Measurements from ENCODE around the gene CLEC2B. TPM values are rescaled to one million over a fixed set of nuclear protein-coding genes. Genes with fewer than 3 reads are reported as not detected.

Gene CLEC2B
- total RNA-seq, result 2.3 and 4.8 TPM in 2 replicates

GRCh38 chr12:9869307-9870161 is at the start of gene CLEC2B:
Gene CLEC2B (minus strand): TSS chr12:9869354.

GRCh38 chr12:9881246-9881645 is 12.1 kb upstream of the CLEC2B start, which contains the start of gene KLRF2:
Gene KLRF2 (plus strand): TSS chr12:9881489. CDS start chr12:9881596, 107 bp downstream.

GRCh38 chr12:9827209-9827888 is 41.8 kb downstream of the CLEC2B start, which contains the start of gene KLRF1:
Gene KLRF1 (plus strand): TSS chr12:9827481. CDS start chr12:9827545, 64 bp downstream.

Other genes with a start within 250 kb of the CLEC2B start
- gene CLEC2D, start 199.6 kb downstream of the CLEC2B start, total RNA-seq, result 1.4 and 1.8 TPM in 2 replicates
- not detected in 2 replicates for gene CLECL1, start 136.3 kb downstream of the CLEC2B start, total RNA-seq
- gene CD69, start 108.5 kb downstream of the CLEC2B start, total RNA-seq, result not detected in 2 replicates
- not detected in 2 replicates for gene KLRF1, start 41.9 kb downstream of the CLEC2B start, total RNA-seq
- not detected in 2 replicates for gene KLRF2, start 12.1 kb upstream of the CLEC2B start, total RNA-seq
- gene CLEC2A, start 63.0 kb upstream of the CLEC2B start, total RNA-seq, result not detected in 2 replicates
- not detected in 2 replicates for gene CLEC12A, start 102.1 kb upstream of the CLEC2B start, total RNA-seq
- not detected in 2 replicates for gene CLEC1B, start 129.8 kb upstream of the CLEC2B start, total RNA-seq
- not detected in 2 replicates for gene CLEC12B, start 141.3 kb upstream of the CLEC2B start, total RNA-seq
- gene CLEC9A, start 161.3 kb upstream of the CLEC2B start, total RNA-seq, result not detected in 2 replicates
- not detected in 2 replicates for gene CLEC1A, start 229.6 kb upstream of the CLEC2B start, total RNA-seq

Measured in smooth muscle cell of the pulmonary artery (primary cell).